NB4 (cell line): ENCODE results near the gene TMEM100.

Experiments
- MAX ChIP-seq: IDR thresholded peaks from 2 replicates; pipeline ENCODE4 v1.6.1; 2011; ENCODE audit warnings: low read depth, low read length
- POLR2A ChIP-seq: IDR thresholded peaks from 2 replicates; pipeline ENCODE4 v1.6.1; 2011; ENCODE audit warnings: mild to moderate bottlenecking; ENCODE audit not compliant: insufficient read length; ENCODE audit errors: extremely low read depth
- TF ChIP-seq, protein P1 (sequence below): IDR thresholded peaks from one replicate; pipeline ENCODE4 v1.5.1; 2012; ENCODE audit warnings: low read depth, low read length

DNA sequence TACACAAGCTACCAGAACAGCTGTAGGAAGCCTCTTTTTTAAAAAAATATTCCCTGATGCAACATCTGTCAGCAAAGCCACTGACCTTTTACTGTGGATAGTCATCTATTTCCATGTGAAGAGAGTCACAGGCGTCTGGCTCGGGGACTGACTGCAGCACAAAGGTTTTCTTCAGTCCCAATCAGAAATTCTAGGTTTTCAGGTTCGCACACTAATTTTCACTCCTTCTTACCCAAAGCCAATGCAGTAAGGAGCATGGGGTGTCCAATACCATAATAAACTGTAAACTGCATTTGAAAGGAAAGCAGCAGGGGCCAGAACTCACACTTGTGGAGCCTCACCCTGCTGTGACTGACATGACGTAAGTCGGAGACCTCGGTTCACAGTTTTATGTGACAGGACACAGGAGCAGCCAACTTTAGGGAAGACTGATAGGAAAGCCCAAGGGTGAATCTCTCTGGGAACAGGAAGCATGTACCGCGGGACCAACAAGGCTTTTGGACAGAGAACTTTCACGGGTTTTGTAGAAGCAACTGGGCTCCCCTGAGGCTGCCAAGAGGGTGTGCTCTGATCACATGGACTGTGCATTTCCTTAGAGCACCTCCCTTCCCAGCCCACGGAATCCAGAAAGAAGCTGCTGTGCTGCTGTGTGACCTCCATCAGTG, 9.1 kb upstream of the TMEM100 start:
- TF ChIP-seq, protein P1, sequence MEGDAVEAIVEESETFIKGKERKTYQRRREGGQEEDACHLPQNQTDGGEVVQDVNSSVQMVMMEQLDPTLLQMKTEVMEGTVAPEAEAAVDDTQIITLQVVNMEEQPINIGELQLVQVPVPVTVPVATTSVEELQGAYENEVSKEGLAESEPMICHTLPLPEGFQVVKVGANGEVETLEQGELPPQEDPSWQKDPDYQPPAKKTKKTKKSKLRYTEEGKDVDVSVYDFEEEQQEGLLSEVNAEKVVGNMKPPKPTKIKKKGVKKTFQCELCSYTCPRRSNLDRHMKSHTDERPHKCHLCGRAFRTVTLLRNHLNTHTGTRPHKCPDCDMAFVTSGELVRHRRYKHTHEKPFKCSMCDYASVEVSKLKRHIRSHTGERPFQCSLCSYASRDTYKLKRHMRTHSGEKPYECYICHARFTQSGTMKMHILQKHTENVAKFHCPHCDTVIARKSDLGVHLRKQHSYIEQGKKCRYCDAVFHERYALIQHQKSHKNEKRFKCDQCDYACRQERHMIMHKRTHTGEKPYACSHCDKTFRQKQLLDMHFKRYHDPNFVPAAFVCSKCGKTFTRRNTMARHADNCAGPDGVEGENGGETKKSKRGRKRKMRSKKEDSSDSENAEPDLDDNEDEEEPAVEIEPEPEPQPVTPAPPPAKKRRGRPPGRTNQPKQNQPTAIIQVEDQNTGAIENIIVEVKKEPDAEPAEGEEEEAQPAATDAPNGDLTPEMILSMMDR, result no peak
- TF ChIP-seq POLR2A (no peak), MAX (no peak)
